Stimulated activated CD8-positive, alpha-beta memory T cell treated with anti-CD3 and anti-CD28 coated beads, Interleukin-7, amount 100 ng/mL, for 48 hours (primary cell): Measurements from ENCODE around the gene PGM2L1.
"Not testable (repeated sequence)": the region's sequence is repeated elsewhere in the genome, so short reads cannot be mapped to it uniquely, and the experiment has no call there.

ENCODE experiments used
- DNase-seq, 2 donors: peaks; one replicate each; pipeline ENCODE4 v3.0.0-alpha.2; 2020; ENCODE audit warnings: low read depth in 1 of 2; ENCODE audit errors: extremely low read depth in 1 of 2

The PGM2L1 gene

DNA sequence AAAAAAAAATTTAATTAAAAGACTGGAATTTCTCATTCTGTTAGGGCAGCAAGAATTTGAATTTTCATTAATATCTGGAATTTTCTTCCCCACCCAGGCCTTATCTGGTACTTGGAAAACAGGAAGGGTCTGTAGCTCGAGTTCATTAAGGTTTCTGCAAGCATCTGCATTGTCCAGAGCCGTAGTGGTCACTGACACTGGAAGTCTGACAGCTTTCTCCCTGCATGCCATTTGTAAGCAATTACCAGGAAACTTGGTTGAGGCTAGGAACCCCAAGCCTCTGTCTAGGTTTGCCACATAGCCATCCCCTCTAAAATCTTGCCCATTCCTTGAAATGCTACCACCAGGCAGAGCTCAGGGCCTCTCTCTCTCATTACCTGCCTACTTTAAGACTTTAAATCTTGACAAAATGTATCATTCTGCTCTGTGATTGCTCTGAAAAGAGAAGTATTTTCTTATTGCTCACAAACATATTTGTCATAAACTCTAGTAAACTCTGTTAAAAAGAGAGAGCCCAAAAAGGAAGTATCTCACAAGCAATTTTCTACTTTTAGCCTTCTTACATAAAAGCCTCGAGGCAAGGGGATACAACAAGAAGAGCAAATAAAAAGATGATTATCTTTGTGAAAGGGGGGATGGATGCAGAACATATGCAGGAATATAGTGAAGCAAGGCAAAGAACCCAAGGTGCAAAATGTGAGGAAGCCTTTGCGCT is 5.5 kb upstream of the PGM2L1 start:
- no peak for DNase-seq

DNA sequence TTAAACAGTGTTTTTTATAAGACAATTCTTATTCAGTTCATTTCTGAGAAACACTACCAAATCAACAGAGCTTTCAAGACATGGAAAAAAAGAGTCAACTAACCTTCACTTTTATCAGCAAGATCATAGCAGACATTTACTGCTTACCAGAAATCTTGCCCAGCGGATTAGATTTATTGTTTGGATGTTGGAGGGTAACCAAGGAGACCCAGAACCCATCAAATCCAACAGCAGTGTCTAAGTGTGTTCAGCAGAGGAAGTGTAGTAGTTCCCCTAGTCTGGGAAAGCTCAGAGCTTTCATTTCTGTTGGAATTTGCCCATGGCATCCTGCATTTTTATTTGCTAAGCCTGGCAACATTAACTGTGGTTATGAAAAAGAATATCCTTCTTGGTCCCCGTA is 2.4 kb upstream of the PGM2L1 start:
- no peak for DNase-seq

DNA sequence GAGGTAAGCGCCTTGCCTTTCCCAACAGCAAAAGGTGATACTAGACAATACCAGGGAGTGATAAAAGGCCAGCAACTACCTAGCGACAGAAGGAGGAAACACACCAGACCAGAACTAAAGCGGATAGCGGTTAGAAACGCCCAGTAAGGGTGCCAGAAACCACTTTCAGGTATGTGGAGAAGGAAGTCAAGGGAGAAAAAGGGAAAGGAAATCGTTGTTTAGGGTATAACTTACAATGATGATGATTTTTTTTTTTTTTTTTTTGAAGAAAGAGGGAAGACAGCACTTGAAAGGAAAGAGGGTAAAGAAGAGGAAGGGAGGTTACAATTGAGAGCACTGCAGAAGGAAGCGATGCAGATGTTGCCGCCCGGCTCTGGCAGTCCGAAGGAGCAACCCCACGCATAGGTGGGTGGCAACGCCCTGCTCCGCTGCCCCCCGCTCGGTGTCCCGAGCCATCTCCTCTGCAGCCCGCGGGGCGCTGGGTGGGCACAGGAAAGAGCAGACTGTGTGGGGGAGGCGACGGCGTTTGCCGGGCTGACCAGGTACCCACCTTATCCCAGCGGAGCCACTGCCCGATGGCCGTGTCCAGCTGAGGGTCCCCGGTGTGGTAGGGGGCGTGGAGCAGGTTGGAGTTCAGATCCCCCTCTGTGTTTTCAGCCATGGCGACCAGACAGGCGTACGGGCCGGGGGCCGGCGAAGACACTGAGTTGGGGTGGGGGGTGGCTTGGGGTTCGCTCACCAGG is 561 bp downstream of the PGM2L1 start:
- DNase-seq, result no peak

DNA sequence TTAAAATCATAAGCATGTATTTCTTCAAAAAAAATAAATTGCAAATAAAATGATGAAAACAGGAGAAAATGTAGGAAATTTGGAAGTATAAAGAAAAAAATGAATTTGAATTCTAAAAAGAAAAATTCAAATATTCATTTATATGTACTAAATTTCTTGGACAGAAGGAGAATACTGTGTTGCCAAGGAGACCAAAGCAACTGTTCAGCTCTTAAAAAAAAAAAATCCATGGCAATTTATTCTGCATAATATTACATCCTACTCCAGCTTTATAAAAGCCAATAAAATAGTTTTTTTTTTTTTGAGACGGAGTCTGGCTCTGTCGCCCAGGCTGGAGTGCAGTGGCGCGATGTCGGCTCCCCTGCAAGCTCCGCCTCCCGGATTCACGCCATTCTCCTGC is 6.0 kb downstream of the PGM2L1 start:
- DNase-seq, result no peak

DNA sequence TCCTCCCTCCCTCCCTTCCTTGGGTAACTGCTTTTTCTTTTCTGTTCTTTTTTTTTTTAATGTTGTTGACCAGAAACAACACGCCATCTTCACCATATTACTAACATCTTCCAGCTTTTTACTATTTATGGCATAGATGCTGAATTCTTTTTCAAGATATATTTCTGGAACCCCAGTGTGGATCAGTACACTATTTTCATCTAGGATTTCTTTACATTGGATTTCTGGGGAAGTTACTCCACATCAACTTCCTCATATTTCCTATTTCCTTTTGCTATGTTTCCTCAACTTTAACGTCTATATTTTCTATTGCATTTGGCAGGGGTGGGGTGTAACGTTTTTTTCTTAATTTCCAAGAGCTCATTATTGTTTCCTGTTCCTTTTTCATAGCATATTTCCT is 7.0 kb downstream of the PGM2L1 start:
- no peak for DNase-seq

DNA sequence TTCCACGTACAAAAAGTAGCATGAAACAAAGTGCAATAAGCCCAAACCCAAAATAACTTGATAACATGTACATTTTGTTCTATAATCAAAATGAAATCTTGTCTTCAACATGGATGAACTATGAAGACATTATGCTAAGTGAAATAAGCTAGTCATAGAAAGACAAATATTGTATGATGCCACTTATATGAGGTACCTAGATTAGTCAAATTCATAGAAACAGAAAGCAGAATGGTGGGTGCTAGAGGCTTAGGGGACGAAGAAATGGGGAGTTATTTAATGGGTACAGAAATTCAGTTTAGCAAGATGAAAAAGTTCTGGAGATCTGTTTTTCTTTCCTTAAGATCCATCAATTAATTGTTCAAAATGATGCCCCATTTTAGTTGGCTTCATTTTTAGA is 7.5 kb downstream of the PGM2L1 start:
- DNase-seq, result no peak

DNA sequence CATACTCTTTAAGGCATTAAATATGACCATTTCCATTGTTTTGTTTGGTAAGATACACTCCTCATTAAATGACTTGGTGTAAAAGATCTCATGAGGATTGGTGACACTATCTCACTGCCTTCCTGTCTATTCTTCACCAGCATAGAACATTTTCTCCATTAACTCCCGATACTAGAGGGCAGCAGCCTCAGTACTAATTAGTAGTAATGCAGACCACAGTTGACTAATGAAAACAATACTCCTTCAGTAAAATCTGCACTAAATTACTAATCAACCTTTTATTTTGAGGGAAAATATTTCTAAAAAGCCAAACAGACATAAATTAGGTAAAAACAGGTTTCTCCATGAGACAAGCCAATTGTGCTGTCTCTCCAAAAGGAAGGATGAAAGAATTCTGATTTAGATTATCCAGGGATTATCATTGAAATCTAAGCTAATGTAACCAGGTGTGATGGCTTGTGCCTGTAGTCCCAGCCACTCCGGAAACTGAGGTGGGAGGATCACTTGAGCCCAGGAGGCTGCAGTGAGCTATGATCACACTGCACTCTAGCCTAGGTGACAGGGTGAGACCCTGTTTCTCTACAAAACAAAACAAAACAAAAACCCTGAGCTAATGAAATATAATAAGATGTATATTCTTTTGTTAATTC is 9.4 kb downstream of the PGM2L1 start:
- DNase-seq, result peak in 1 of 2 donors; percentile 48

DNA sequence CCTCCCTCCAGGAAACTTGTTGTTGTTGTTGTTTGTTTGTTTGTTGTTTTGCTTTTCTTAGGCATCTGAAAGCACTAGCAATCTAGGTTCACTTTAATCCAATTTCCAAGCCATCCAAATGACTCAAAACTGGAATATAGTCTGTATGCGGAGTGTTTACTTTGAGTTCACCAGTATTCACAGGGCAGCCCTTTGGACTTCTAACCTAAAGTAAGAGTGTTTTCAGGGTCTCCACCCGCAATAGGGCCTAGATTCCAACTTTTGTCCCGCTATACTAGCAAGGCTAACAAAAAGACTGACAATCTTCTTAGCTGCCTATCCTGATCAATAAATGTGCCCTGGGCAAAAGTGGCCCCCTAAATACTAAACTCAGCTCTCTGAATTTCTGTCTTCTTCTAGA is 13.6 kb downstream of the PGM2L1 start:
- no peak for DNase-seq

DNA sequence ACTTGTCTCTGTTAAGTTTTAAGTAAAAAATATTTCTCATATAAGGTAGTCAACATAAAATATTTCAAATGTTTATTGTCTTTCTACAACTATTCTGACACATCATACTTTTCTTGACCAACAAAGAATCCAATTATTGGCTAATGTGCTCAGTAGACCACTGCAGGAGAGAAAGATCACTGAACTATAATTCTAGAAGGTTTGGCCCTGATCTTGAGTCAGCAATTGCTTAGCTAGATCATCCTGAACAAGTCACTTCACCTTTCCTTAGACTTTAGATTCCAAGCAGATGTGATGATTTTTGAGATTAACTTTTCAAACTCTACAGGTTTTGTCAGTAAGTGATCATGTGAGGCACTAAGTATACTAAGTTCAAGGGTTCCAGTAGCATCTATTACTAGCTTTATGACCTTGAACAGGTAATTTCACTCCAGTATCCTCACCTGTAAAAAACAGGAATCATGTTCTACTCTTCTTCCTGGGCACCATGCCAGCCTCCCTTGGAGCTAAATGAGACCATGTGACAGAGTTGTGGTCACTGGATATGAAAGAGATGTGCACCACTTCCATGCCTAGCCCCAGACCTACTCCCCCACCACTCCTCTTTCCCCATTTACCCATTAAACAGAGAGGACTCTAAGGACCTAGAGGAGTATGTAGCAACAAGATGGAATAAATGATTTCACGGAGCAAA is 17.3 kb downstream of the PGM2L1 start:
- DNase-seq, result no peak

DNA sequence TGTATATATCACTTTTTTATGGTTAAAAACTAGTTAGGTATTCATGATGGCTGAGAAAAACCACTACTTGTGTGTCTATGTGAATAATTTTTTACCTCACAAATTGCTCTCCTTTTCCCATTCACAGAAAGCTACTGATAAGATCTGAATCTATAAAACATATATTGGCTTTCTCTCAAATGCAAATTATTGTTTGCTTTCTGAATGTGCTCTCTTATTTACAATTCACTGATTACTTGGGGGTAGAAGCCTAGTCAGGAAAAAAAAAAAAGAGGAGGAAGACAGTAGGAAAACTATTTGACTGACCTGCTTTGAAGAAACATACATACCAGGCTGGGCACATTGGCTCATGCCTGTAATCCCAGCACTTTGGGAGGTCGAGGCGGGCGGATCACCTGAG is 20.5 kb downstream of the PGM2L1 start:
- DNase-seq, result no peak

DNA sequence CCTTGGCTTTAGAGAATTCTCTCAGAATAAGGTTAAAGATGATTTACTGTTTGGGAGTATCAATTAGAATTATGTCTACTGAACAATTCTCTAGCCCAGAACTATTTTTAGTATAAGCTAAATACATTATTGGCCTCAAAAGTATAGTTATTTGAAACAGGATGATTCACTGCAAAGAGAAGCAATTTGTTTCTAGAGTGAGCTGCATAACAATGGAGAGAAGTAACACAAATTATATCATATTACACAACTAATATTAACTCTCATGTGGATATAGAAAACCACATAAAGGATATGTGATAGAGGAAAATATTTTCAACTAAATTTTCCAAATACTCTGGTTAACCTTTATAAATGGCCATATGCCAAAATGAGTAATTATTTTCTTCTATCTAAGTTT is 24.9 kb downstream of the PGM2L1 start:
- no peak for DNase-seq

DNA sequence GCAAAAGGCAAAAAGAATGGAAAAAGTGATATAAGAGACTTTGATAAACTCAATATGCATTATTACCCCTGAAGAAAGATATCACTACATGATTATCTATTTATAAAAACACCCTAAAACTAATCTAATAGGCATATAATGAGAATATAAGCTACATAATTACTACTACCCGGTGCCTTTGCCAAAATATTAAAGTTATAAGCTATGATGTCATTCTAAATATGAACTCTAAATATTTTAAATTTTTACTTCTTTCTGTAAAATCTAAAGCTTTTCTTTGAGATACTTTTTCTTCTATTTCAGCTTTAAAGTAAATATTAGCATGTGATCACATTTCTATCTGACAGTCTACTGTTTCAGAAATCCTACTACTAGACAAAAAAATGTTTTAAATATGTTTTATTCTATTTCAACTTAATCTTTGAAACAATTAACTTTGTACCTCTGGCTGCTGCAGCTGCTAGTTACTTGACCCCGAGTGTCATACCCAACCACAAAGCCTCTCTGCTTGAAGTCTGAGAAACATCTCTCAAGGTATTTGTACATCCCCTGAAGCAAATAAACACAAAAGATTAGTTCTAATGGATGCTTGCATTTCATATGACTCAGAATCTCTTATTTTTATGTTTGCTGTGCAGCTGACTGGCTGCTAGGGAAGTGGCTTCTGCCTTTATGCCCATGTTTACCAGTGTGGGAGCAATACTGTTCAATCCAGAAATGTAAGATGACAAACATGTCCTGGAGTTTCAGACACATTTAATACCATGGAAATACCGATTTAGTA is 26.8 kb downstream of the PGM2L1 start:
- DNase-seq, result no peak

DNA sequence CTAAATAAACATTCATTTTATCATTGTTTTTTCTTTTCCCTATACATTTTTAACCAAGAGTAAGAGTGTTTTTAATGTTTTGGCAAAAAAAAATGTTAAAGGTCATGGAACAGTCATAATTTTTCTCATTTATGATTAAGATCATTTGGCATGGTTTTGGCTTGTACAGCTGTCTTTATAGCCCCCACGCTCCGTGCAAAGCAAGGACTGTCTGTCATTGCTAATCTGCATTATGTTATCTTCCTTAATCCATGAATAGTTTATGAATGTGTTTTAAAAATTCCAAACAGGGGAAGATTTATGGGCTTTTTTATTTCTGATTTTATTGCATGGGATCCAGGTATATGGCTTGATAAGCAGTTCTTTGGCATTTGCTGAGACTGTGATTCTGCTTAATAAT is 28.1 kb downstream of the PGM2L1 start:
- no peak for DNase-seq

DNA sequence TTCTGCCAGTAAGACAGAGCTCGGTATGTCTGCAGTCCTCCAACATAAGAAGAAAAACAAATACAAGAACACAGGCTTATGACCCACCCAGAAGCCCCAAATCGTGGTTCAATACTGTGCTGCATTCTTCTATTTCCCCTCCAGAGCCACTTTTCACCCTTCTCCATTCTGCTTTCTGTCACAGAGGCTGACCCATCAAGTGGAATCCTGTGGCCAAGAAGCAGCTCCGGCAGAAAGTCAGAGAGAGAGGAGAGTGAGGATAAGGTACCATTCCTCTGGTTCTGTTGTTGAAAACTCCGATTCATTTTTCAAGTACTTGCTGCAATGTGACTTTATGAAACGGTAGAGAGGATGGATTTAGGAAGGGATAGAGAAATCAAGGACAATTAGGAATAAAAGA is 30.4 kb downstream of the PGM2L1 start:
- no peak for DNase-seq

DNA sequence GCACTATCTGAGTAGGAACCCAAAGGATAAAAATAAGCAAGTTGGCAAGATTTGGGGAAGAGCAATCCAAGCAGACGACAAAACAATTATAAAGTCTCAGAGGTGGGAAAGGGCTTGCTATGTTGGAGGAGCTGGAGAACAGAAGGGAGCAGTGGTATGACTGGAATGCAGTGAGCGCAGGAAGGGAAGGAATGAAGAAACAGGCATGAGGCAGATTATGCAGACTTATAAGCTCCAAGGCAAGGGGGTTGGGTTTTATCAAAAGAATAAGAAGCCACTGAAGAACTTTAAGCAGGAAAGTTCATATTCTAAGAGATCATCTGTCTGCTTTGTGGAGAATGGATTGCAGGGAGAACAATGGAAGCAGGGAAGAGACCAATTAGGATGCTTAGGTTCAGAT is 31.7 kb downstream of the PGM2L1 start:
- DNase-seq, result no peak

DNA sequence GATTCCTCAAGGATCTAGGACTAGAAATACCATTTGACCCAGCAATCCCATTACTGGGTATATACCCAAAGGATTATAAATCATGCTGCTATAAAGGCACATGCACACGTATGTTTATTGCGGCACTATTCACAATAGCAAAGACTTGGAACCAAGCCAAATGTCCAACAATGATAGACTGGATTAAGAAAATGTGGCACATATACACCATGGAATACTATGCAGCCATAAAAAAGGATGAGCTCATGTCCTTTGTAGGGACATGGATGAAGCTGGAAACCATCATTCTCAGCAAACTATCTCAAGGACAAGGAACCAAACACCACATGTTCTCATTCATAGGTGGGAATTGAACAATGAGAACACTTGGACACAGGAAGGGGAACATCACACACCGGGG is 32.4 kb downstream of the PGM2L1 start:
- DNase-seq, result not testable (repeated sequence)

DNA sequence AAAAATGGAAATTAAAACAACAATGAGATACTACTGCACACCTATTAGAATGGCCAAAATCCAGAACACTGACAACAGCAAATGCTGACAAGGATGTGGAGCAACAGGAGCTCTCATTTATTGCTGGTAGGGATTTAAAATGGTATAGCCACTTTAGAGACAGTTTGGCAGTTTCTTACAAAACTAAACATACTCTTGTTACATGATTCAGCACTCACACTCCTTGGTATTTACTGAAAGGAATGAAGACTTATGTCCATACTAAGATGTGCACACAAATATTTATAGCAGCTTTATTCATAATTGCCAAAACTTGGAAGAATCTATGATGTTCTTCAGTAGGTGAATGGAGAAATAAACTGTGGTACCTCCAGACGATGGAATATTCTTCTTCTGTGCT is 40.8 kb downstream of the PGM2L1 start:
- no peak for DNase-seq

DNA sequence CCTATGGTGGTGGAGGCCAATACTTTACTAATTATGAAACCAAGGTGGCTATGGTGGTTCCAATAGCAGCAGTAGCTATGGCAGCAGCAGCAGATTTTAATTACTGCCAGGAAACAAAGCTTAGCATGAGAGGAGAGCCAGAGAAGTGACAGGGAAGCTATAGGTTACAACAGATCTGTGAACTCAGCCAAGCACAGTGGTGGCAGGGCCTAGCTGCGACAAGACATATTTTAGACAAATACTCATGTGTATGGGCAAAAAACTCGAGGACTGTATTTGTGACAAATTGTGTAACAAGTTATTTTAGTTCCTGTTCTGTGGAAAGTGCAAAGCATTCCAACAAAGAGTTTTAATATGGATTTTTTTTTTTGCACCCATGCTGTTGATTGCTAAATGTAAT is 42.6 kb downstream of the PGM2L1 start:
- no peak for DNase-seq

DNA sequence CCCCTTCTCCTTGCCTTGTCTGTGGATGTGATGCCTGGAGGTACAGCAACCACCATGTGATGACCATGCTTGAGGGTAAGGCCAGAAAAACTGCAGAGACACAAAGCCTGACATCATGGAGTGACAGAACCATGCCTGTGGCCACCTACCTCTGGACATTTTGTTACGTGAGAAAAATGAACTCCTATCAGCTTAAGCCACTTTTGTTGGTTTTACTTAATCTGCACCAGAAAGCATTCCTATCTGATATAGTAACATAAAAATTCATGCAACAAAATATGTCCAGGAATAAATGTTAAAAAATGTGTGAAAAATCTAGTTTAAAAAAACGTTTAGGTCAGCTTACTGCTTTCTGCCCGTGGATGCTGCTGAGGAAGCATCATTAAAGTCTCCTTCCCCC is 44.2 kb downstream of the PGM2L1 start:
- no peak for DNase-seq

DNA sequence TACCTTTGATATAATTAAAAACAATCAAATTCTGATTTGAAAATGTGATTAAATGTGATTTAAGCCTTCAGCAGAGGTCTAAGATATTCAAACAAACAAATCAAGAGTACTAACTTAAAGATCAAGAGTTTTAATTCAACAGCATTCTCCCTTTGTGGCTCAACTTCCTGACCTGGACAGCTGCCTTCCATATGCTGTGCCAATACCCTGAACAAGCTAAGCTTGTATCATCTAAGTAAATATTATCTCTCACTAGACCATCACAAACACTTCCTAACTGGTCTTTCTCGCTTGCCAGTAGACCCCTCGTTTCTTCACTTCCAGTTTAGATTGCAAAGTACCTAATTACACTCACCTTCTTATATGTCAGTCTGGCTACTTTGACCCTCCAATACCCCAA is 50.9 kb downstream of the PGM2L1 start:
- no peak for DNase-seq

DNA sequence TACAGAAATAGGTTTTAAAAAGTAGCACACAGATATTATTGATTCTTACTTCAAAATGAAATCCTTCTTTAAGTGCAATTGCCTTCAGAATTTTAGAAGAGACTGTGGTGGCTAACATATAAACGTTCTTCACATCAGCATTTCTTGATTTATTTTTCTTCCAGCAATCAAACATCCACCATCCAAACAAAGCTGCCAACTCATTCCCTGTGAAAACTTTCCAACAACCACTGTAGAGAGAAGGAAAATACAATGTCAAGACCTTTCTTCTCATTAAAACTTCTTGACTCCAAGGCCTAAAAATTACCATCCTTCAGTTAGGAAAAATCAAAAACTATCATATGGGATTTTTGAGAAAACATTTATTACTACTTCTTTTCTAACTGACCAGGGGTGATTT is 52.8 kb downstream of the PGM2L1 start:
- DNase-seq, result no peak
